Uterus (tissue), 4 donors: ENCODE measurements around the gene FGFR3. TPM values are rescaled to one million over a fixed set of nuclear protein-coding genes. Genes with fewer than 3 reads are reported as not detected.
A peak's percentile ranks its signal among the peaks of the same experiment; 100 is the strongest.

ENCODE experiments used
- DNase-seq, 2 donors: peaks; one replicate each; pipeline ENCODE4 v3.0.0-alpha.2; 2019 to 2020
- H3K27ac ChIP-seq, 2 donors: fragments of 200-600 bp; sonication (generic); 1 replicate in 1 of 2; 2 replicates in 1 of 2; pipeline ENCODE4 v1.5.1; 2016 to 2018
- H3K27me3 ChIP-seq, 2 donors: fragments of 200-600 bp; sonication (generic); one replicate each; pipeline ENCODE4 v1.5.1; 2018 to 2019; ENCODE audit warnings: control low read depth in 1 of 2
- H3K36me3 ChIP-seq, 2 donors: fragments of 200-600 bp; sonication (generic); one replicate each; pipeline ENCODE4 v1.5.1; 2019; ENCODE audit warnings: control low read depth in 1 of 2
- H3K4me1 ChIP-seq, 2 donors: fragments of 200-600 bp; sonication (generic); one replicate each; pipeline ENCODE4 v1.5.1; 2018 to 2019; ENCODE audit warnings: control low read depth in 1 of 2
- H3K4me3 ChIP-seq, 2 donors: fragments of 200-600 bp; sonication (generic); 1 replicate in 1 of 2; 2 replicates in 1 of 2; pipeline ENCODE4 v1.5.1; 2018 to 2019; ENCODE audit warnings: mild to moderate bottlenecking in 1 of 2
- H3K9me3 ChIP-seq, 2 donors: fragments of 200-600 bp; sonication (generic); one replicate each; pipeline ENCODE4 v1.5.1; 2019; ENCODE audit warnings: control low read depth in 1 of 2
- POLR2A ChIP-seq, 2 donors: fragments of 450-650 bp; IDR thresholded peaks; one replicate each; pipeline ENCODE4 v1.6.1; 2016; ENCODE audit warnings: antibody characterized with exemption in 2 of 2, mild to moderate bottlenecking in 1 of 2, moderate library complexity in 1 of 2
- intact Hi-C: fragments of 100-400 bp; cut with DNase I; formaldehyde crosslinking; loops from one replicate; pipeline ENCODE4 v1.15.1; 2023; ENCODE audit warnings: low total_unique reads
- total RNA-seq, 4 donors: library from RNA; depleted of rRNA in 3 of 4; stranded (reverse); fragments of >200 nt in 3 of 4; gene quantifications; one replicate each; pipeline versions ENCODE4 v1.1.0 to v1.2.4, GENCODE V29; 2014 to 2023
- TF ChIP-seq, protein P1 (sequence below), 4 experiments: fragments of 200-600 bp in 2 of 4; fragments of 450-650 bp in 2 of 4; sonication (generic) in 2 of 4; IDR thresholded peaks; one replicate each; pipeline ENCODE4 v1.5.1; 2016 to 2019; ENCODE audit warnings: antibody characterized with exemption in 4 of 4, mild to moderate bottlenecking in 2 of 4, moderate library complexity in 1 of 4
- donor health status: DM: yes; HTN: yes; CAD: no.

FGFR3 gene
- total RNA-seq, 4 donors from 2014 or later = 0.29 to 6.4 (median 4.3) TPM

GRCh38 chr4:1851160-1851559, 58.1 kb downstream of the FGFR3 start:
- Histone ChIP-seq H3K36me3 (no peaks in the 10 kb centered on the region), H3K27ac (no peak overlapping the region), H3K4me1 (no peaks in the 10 kb centered on the region), H3K4me3 (no peak overlapping the region), H3K9me3 (no peaks in the 10 kb centered on the region), H3K27me3 (no peaks in the 10 kb centered on the region)
- no peak for DNase-seq
- TF ChIP-seq POLR2A (IDR thresholded peaks at IDR 0.05) = no peak
- TF ChIP-seq, protein P1, sequence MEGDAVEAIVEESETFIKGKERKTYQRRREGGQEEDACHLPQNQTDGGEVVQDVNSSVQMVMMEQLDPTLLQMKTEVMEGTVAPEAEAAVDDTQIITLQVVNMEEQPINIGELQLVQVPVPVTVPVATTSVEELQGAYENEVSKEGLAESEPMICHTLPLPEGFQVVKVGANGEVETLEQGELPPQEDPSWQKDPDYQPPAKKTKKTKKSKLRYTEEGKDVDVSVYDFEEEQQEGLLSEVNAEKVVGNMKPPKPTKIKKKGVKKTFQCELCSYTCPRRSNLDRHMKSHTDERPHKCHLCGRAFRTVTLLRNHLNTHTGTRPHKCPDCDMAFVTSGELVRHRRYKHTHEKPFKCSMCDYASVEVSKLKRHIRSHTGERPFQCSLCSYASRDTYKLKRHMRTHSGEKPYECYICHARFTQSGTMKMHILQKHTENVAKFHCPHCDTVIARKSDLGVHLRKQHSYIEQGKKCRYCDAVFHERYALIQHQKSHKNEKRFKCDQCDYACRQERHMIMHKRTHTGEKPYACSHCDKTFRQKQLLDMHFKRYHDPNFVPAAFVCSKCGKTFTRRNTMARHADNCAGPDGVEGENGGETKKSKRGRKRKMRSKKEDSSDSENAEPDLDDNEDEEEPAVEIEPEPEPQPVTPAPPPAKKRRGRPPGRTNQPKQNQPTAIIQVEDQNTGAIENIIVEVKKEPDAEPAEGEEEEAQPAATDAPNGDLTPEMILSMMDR (IDR thresholded peaks at IDR 0.05) = no peak
- intact Hi-C loops = no loop called here

GRCh38 chr4:1851575-1852410, 58.7 kb downstream of the FGFR3 start:
- no peaks in the 10 kb centered on the region for H3K27me3 ChIP-seq
- TF ChIP-seq, protein P1 (IDR thresholded peaks at IDR 0.05) = no peak
- no peak for TF ChIP-seq POLR2A (IDR thresholded peaks at IDR 0.05)
- DNase-seq = no peak
- no peaks in the 10 kb centered on the region for H3K36me3 ChIP-seq
- H3K27ac ChIP-seq = no peak overlapping the region
- H3K4me1 ChIP-seq = no peaks in the 10 kb centered on the region
- intact Hi-C loops = no loop called here
- no peak overlapping the region for H3K4me3 ChIP-seq
- H3K9me3 ChIP-seq = no peaks in the 10 kb centered on the region

DNA sequence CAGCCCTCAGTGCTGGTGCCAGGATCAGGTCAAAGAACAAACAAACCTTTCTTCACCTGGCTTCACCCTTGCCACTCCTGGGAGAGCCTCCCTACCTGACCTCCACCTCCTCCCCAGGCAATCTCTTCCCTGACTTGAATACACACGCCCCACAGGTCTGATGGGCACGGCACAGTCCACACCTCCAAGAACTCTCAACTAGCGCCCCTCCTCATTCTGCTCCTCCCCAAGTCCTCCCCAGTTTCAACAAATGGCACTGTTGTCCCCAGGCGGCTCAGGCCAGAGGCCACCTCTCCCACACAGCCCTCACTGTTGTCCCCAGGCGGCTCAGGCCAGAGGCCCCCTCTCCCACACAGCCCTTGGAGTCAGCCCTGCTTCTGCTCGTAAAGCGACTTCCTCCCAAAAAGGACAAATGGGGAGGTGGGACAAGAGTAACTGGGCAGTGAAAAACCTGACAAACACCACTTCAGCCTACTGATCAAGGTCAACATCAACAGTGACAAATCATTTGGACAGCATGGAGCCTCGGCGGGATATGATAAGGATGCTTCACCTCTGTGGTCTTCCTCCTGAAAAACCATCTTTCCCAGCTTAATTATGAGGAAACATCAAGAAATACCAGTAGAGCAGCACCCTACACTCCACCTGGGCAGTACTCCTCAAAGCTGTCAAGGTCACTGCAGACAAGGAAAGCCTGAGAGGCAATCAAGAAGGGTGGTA, 60.0 kb downstream of the FGFR3 start:
- no peaks in the 10 kb centered on the region for H3K36me3 ChIP-seq
- no peak for DNase-seq
- TF ChIP-seq, protein P1 (IDR thresholded peaks at IDR 0.05) = no peak
- no peak for TF ChIP-seq POLR2A (IDR thresholded peaks at IDR 0.05)
- H3K4me1 ChIP-seq = no peaks in the 10 kb centered on the region
- no peaks in the 10 kb centered on the region for H3K27me3 ChIP-seq
- intact Hi-C loops = no loop called here
- no peak overlapping the region for H3K27ac ChIP-seq
- H3K9me3 ChIP-seq = no peaks in the 10 kb centered on the region
- no peak overlapping the region for H3K4me3 ChIP-seq

DNA sequence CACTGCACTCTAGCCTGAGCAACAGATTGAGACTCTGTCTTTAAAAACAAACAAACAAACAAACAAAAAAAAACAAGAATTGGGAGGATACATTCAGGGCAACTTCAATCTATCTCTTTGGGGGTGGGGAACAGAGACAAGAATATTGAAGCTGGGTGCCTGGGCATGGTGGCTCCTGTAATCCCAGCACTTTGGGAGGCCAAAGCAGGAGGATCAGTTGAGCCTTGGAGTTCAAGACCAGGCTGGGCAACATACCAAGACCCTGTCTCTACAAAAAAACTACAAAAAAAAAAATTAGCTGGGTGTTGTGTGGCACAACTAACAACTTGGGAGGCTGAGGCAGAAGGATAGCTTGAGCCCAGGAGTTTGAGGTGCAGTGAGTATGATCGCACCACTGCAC, 61.7 kb downstream of the FGFR3 start:
- Histone ChIP-seq H3K4me1 (no peaks in the 10 kb centered on the region), H3K4me3 (peak overlapping the region in 1 of 2 donors; percentile 98), H3K36me3 (no peaks in the 10 kb centered on the region), H3K27ac (no peak overlapping the region), H3K27me3 (no peaks in the 10 kb centered on the region), H3K9me3 (no peaks in the 10 kb centered on the region)
- TF ChIP-seq, protein P1 (IDR thresholded peaks at IDR 0.05) = no peak
- no peak for TF ChIP-seq POLR2A (IDR thresholded peaks at IDR 0.05)
- intact Hi-C loops = loop anchor here (5.0 kb wide), 1 partner anchor 132 kb away; the partner anchor contains the start of genes TACC3 and TMEM129
- DNase-seq = no peak
